ENCODE measurements around the gene SYNDIG1.

SYNDIG1 gene

GRCh38 chr20:24572140-24572539 is 102.7 kb downstream of the SYNDIG1 start:
- DNase-seq = no peak

DNA sequence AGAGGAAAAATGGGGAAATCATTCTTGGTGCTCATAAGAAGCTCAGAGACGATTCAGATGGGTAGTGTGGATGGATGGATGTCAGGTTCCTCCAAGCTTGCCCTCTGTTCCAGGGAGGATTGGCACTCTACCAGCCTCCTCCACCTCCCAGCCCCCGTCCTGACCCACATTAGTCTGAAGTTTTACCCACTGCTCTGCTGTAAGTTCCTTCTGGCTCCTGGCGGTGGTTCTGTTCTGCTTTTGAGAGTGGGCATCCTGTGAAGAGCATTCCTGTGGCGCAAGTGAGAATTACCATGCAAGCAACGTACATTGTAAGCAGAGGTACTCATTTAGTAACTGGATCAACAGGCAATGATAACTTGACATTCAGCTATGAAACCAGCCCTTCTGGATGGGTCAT is 103.4 kb downstream of the SYNDIG1 start:
- DNase-seq = no peak

- DNase-seq = no peak
Observed at GRCh38 chr20:24573557-24573956, 104.1 kb downstream of the SYNDIG1 start.

DNA sequence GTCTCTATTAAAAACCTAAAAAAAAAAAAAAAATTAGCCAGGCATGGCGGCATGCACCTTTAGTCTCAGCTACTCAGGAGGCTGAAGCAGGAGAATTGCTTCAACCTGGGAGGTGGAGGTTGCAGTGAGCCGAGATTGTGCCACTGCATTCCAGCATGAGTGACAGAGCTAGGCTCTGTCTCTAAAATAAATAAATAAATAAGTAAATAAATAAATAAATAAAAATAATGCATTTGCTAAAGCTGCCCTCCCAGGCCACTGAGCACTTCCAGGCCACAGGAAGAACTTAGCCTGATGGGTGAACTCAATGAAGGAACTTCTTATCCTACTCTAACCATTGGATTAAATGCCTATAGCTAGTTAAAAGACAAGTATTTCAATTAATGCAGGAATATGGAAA is 104.9 kb downstream of the SYNDIG1 start:
- DNase-seq = no peak

DNA sequence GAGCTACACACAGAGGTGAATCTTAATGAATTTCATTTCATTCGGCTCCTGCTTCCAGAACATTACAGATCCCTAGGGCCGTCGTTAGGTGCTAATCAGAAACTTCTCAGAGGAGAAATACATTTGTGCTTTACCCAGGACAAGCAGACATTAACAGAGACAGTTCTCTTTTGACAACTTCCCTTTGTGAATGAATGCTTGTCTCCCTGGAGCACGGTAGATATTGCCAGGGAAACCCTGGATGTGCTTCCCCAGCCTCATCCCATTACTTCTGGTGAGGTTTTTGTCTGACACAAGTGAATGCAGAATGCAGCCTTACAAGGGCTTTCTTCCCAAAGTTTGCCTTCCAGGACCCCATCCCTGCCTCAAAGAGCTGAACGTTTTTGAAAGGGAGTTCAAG is 105.4 kb downstream of the SYNDIG1 start:
- DNase-seq = no peak

GRCh38 chr20:24575811-24576210 is 106.4 kb downstream of the SYNDIG1 start:
- no peak for DNase-seq

- no peak for DNase-seq
Observed at GRCh38 chr20:24576447-24576846, 107.0 kb downstream of the SYNDIG1 start.

GRCh38 chr20:24577271-24577909 is 108.0 kb downstream of the SYNDIG1 start:
- DNase-seq = no peak

- DNase-seq = no peak
Observed at GRCh38 chr20:24578567-24579415, 109.4 kb downstream of the SYNDIG1 start.

- DNase-seq = no peak
Observed at GRCh38 chr20:24579475-24579874, 110.0 kb downstream of the SYNDIG1 start.

GRCh38 chr20:24580006-24580405 is 110.6 kb downstream of the SYNDIG1 start:
- DNase-seq = no peak

DNA sequence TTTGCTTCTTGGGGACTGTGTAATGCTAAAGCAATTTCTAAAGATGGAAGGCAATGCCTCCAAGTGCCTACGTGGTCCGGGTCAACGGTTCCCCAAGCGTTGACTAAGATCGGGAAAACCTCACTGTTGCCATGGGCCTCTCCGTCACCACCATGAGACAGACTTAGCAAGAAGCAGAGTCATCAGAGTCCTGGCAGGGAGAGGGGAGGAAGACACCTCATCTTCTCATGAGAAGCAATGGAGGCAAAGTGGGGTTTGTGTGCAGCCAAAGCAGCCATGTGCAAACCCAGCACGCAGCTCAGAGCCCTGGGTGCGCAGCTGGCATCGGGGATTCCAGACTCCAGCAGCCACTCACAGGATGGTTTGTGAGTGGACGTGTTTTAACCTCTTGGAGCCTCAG is 111.4 kb downstream of the SYNDIG1 start:
- no peak for DNase-seq

DNA sequence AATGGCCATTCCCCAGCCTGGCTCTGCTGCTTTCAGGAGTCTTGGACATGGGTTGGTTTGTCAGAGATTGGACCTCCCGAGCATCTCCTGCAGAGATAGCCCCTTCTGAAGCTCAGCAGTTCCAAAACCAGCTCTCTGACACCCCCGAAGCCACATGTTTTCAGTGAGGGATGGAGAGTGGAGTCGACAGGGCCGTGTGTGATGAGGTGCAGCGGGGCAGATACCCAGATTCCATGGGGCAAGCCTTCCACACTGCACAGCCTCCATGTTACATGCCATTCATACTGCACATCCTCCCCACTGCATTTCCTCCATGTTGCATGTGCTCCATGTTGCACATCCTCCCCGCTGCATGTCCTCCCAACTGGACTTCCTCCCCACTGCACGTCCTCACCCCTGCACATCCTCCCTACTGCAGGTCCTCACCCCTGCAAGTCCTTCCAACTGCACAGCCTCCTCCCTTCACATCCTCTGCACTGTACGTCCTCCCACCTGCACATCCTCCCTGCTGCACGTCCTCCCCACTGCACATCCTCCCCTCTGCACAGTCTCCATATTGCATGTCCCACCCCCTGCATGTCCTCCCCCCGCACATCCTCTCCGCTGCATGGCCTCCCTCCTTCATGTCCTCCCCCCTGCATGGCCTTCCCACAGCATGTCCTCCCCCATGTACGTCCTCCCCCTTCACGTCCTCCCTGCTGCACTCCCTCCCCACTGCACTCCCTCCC is 112.2 kb downstream of the SYNDIG1 start:
- DNase-seq = no peak

DNA sequence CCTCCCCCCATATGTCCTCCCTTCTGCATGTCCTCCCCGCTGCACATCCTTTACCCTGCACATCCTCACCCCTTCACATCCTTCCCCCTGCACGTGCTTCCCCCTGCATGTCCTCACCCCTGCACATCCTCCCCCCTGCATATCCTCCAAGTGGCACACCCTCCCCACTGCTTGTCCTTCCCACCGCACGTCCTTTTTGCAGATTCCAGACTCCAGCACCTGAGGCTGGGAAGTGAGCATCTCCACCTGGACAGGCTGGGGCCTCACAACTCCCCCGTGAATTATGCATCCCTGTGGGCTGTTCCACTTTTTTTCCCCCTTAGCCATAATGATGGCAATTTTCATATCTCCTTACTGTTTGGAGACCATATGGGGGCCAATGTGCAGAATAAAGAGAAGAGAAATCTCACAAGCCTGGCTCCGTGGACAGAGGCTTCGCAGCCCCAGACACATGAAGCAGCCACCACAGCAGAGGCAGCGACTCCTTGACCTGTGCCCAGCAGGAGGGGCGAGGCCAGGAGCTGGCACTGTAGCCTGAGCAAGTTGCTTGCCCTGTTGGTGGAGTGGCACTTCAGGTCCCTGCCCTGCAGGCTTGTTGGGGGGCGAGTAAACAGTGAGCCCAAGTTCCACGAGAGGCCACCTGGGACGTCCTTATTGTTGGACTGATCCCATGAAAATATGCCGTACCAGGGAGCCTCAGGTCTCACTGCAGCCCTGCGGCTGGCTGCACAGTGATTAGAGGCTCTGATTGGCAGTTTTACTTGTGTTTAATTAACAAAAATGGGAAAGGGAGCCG is 113.1 kb downstream of the SYNDIG1 start:
- DNase-seq = no peak

- no peak for DNase-seq
Observed at GRCh38 chr20:24583169-24583792, 113.9 kb downstream of the SYNDIG1 start.

DNA sequence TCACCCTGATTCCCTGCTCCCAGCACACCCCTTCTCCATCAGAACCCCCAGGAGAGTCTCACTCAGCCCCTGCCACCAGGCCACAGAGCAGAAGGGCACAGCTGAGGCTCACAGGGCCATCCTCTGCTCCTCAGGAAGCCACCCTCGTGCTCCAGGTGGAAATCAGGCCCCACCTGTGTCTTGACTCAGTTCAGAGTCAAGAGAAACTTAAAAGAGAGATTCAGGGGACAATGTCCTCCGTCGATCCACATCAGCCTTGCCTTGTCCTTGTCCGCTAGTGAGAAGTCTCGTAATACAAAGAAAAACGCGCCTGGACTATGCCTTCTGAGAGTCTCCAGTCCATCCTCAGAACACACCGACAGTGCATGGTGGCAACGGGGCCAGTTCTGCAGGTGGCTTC is 114.6 kb downstream of the SYNDIG1 start:
- DNase-seq = no peak

- DNase-seq = no peak
Observed at GRCh38 chr20:24584538-24585356, 115.3 kb downstream of the SYNDIG1 start.

DNA sequence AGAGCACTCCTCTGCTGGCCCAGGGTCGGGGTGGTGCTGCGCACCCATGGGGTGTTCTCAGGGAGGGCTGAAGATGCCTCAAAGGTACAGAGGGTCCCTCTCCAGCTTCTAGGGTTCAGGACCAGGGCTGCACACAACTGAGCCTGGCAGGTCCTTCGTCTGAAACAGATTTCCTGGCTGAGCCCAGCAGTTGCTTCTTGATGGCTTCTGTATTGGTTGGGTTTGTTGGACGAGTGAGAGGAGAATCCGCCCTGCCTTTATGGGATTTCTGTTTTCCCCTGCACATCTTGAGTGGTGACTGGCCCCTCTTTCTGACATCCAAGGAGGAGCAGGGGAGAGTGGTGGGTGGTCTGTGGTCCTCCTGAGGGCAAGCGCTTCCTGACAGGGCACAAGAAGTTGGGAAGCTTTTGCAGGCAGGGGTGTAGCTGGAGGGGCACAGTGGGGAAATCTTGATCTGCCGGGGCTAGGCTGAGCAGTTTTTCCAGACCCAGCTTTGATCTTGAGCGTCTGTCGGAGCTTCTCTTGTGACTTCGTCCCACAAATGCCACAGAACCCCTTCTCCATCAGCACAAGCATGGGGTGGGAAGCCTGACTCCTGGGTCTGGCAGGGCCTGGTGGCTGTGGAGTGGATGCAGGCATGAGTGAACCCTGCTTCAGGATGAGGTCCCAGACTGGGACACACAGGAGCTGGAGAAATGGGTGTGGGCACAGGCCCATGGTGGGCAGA is 116.5 kb downstream of the SYNDIG1 start:
- no peak for DNase-seq

- no peak for DNase-seq
Observed at GRCh38 chr20:24586523-24586840, 117.1 kb downstream of the SYNDIG1 start.

- DNase-seq = no peak
Observed at GRCh38 chr20:24587384-24588046, 118.1 kb downstream of the SYNDIG1 start.

Data from inflammatory macrophage treated with lipopolysaccharide for 4 hours (primary cell).